Measurements from ENCODE around the gene SVOPL. TPM values are rescaled to one million over a fixed set of nuclear protein-coding genes. Genes with fewer than 3 reads are reported as not detected.

The SVOPL gene
- total RNA-seq, 1 donor from 2014 or later = 0.09 TPM

GRCh38 chr7:138668946-138669345 lies 32.2 kb downstream of the SVOPL start:
- no peaks in the 10 kb centered on the region for H3K9me3 Mint-ChIP-seq
- Histone ChIP-seq H4K20me1 (ENCODE audit: low read depth) (no peaks in the 10 kb centered on the region), H3K9ac (no peak overlapping the region), H3K36me3 (no peaks in the 10 kb centered on the region), H3K79me2 (ENCODE audit: low read depth) (no peaks in the 10 kb centered on the region), H3K9me3 (ENCODE audit: low read depth) (no peaks in the 10 kb centered on the region), H3F3A (ENCODE audit: low read depth) (peaks cover 9% of the 10 kb centered on the region), H3K4me2 (no peak overlapping the region), H3K4me3 (no peak overlapping the region), H3K27ac (no peak overlapping the region), H2AFZ (replicated peaks) (no peak overlapping the region), H3K4me1 (no peaks in the 10 kb centered on the region), H3K27me3 (no peaks in the 10 kb centered on the region)
- no peak for DNase-seq (ENCODE audit: low spot score)
- no peak overlapping the region for H3K4me3 Mint-ChIP-seq
- TF ChIP-seq EZH2phosphoT487 (IDR thresholded peaks at IDR 0.05) (no peak), EZH2 (IDR thresholded peaks at IDR 0.05) (no peak), CTCF (IDR thresholded peaks at IDR 0.05) (no peak)
- H3K36me3 Mint-ChIP-seq = no peaks in the 10 kb centered on the region
- no peaks in the 10 kb centered on the region for H3K27me3 Mint-ChIP-seq (ENCODE audit: insufficient read depth, low read depth)
- H3K4me1 Mint-ChIP-seq = peaks cover 9% of the 10 kb centered on the region
- peak overlapping the region; percentile 43 for H3K27ac Mint-ChIP-seq

GRCh38 chr7:138668229-138668596 lies 32.9 kb downstream of the SVOPL start:
- TF ChIP-seq EZH2phosphoT487 (IDR thresholded peaks at IDR 0.05) (no peak), CTCF (IDR thresholded peaks at IDR 0.05) (no peak), EZH2 (IDR thresholded peaks at IDR 0.05) (no peak)
- Histone ChIP-seq H3K27ac (no peak overlapping the region), H4K20me1 (ENCODE audit: low read depth) (no peaks in the 10 kb centered on the region), H3K4me3 (no peak overlapping the region), H3K36me3 (no peaks in the 10 kb centered on the region), H3F3A (ENCODE audit: low read depth) (peaks cover 16% of the 10 kb centered on the region), H3K9me3 (ENCODE audit: low read depth) (no peaks in the 10 kb centered on the region), H3K27me3 (no peaks in the 10 kb centered on the region), H2AFZ (replicated peaks) (no peak overlapping the region), H3K79me2 (ENCODE audit: low read depth) (no peaks in the 10 kb centered on the region), H3K4me1 (peaks cover 4% of the 10 kb centered on the region), H3K4me2 (no peak overlapping the region), H3K9ac (no peak overlapping the region)
- no peaks in the 10 kb centered on the region for H3K27me3 Mint-ChIP-seq (ENCODE audit: insufficient read depth, low read depth)
- H3K9me3 Mint-ChIP-seq = no peaks in the 10 kb centered on the region
- H3K36me3 Mint-ChIP-seq = no peaks in the 10 kb centered on the region
- DNase-seq (ENCODE audit: low spot score) = no peak
- no peak overlapping the region for H3K4me3 Mint-ChIP-seq
- H3K27ac Mint-ChIP-seq = no peak overlapping the region
- H3K4me1 Mint-ChIP-seq = peaks cover 16% of the 10 kb centered on the region

- Histone ChIP-seq H3F3A (ENCODE audit: low read depth) (peaks cover 16% of the 10 kb centered on the region), H3K27me3 (no peaks in the 10 kb centered on the region), H3K27ac (no peak overlapping the region), H2AFZ (replicated peaks) (no peak overlapping the region), H3K4me1 (peaks cover 7% of the 10 kb centered on the region), H3K79me2 (ENCODE audit: low read depth) (no peaks in the 10 kb centered on the region), H3K4me3 (no peak overlapping the region), H3K36me3 (no peaks in the 10 kb centered on the region), H3K9me3 (ENCODE audit: low read depth) (no peaks in the 10 kb centered on the region), H4K20me1 (ENCODE audit: low read depth) (no peaks in the 10 kb centered on the region), H3K4me2 (no peak overlapping the region), H3K9ac (no peak overlapping the region)
- no peaks in the 10 kb centered on the region for H3K27me3 Mint-ChIP-seq (ENCODE audit: insufficient read depth, low read depth)
- no peak for TF ChIP-seq CTCF (IDR thresholded peaks at IDR 0.05)
- no peak for TF ChIP-seq EZH2 (IDR thresholded peaks at IDR 0.05)
- TF ChIP-seq EZH2phosphoT487 (IDR thresholded peaks at IDR 0.05) = no peak
- no peak overlapping the region for H3K27ac Mint-ChIP-seq
- H3K36me3 Mint-ChIP-seq = no peaks in the 10 kb centered on the region
- no peak for DNase-seq (ENCODE audit: low spot score)
- no peak overlapping the region for H3K4me3 Mint-ChIP-seq
- H3K9me3 Mint-ChIP-seq = no peaks in the 10 kb centered on the region
- H3K4me1 Mint-ChIP-seq = peaks cover 21% of the 10 kb centered on the region
Measured at GRCh38 chr7:138667535-138668228, 33.5 kb downstream of the SVOPL start.

Data from neural progenitor cell (in vitro differentiated cells).